ENCODE measurements around the gene SLC9A3. TPM values are rescaled to one million over a fixed set of nuclear protein-coding genes. Genes with fewer than 3 reads are reported as not detected.

Gene SLC9A3
- total RNA-seq, 2 donors from 2014 or later: 1.1 to 1.6 TPM

DNA sequence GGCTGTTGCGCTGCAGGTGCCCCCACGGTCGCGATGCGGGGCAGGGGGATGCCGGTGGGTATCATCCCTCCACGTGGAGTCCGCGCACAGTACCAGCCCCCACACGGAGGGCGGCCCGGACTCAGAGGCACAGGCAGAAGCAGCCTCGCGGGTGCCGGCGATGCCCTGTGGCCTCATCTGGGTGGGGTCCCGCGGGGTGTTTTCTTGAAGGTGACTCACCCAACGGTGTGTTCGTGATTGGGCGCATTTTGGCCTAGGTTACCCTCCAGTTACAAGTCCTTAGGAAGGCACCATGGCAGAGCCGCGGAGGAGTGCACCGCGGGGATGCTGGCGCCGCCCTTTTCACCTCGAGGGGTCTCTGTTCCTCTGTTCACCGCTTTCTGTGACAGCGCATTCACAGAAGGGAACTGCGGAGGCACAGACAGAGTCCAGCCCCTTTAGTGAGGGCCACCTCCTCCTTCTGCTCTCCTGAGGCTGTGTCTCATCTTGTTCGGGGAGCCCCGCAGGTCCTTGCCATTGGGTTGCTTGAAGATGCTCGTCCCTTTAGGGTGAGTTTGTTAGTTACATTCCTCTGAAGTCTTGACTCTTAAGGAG is 102.9 kb downstream of the SLC9A3 start:
- H3K4me3 Mint-ChIP-seq: no peak overlapping the region
- peaks cover 4% of the 10 kb centered on the region for H3K36me3 Mint-ChIP-seq (ENCODE audit: low read depth)
- ATAC-seq (no peak), DNase-seq (no peak)
- no peaks in the 10 kb centered on the region for H3K9me3 ChIP-seq (ENCODE audit: control insufficient read depth, low read length, poor library complexity, severe bottlenecking)
- no peaks in the 10 kb centered on the region for H3K4me1 Mint-ChIP-seq
- H3K27ac Mint-ChIP-seq: no peak overlapping the region
- H3K27me3 Mint-ChIP-seq: peaks cover 7% of the 10 kb centered on the region

DNA sequence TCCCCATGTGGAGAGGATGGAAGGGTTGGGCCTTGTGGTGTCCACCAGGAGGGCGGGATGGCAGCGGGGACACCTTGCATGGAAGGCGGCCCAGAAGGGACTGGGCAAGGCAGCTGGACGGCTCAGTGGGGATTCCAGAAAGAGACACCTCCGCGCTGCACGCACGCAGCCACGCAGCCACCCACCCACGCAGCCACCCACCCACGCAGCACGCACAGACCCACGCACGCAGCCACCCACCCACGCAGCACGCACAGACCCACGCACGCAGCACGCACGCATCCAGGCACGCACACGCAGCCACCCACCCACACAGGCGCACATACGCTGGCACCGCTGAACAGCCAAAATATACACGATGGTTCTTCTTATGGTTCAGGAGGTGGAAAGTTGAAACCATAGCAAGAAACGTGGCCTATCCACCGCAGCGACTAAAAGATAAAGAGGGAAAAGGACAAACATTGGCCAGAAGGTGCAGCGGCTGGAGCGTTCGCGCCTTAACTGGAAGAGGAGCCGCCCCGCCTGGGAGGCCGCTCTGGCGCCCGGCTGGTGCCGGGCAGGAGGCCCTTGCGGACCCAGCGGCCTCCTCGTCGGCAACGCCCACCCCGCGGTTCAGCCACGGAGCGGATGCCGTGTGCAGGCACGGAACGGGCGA is 103.5 kb downstream of the SLC9A3 start:
- DNase-seq (no peak), ATAC-seq (no peak)
- Mint-ChIP-seq H3K4me3 (no peak overlapping the region), H3K36me3 (ENCODE audit: low read depth) (no peaks in the 10 kb centered on the region), H3K27me3 (peaks cover under 1% of the 10 kb centered on the region), H3K27ac (no peak overlapping the region), H3K4me1 (no peaks in the 10 kb centered on the region)
- no peaks in the 10 kb centered on the region for H3K9me3 ChIP-seq (ENCODE audit: control insufficient read depth, low read length, poor library complexity, severe bottlenecking)

Other genes starting within 250 kb of the SLC9A3 start
- 1 to 10 TPM in 1 of 2 donors, under 1 TPM in 1; 0.80 to 4.4 TPM for gene AHRR, start 202.7 kb downstream of the SLC9A3 start, total RNA-seq
- gene EXOC3, start 81.3 kb downstream of the SLC9A3 start, total RNA-seq: 10 to 100 TPM; 71.3 to 86.3 TPM
- gene CEP72, start 87.9 kb upstream of the SLC9A3 start, total RNA-seq: 10 to 100 TPM in 1 of 2 donors, 1 to 10 TPM in 1; 8.5 to 11.4 TPM
- 10 to 100 TPM; 17.3 to 35.4 TPM for gene TPPP, start 168.9 kb upstream of the SLC9A3 start, total RNA-seq